ENCODE data around the gene ZNF580. TPM values are rescaled to one million over a fixed set of nuclear protein-coding genes. Genes with fewer than 3 reads are reported as not detected.

The ZNF580 gene
- total and polyA plus RNA-seq, 2 of the 13 experiments (the other 11 are each of a cell fraction or from before 2014, with no cell fraction given): 4.4 to 6.0 TPM

GRCh38 chr19:55606471-55606787 is 34.4 kb upstream of the ZNF580 start (continued):
- TF ChIP-seq KIAA2018 (CRISPR knock-in tag; IDR thresholded peaks at IDR 0.05; ENCODE audit: borderline replicate concordance) (no peak), ZNF296 (CRISPR knock-in tag; conservative IDR thresholded peaks at IDR 0.05) (no peak), ZNF552 (CRISPR knock-in tag; IDR thresholded peaks at IDR 0.05; ENCODE audit: borderline replicate concordance) (no peak), AHR (CRISPR knock-in tag; IDR thresholded peaks at IDR 0.05) (no peak), IKZF5 (CRISPR knock-in tag; IDR thresholded peaks at IDR 0.05) (no peak), GRHL1 (CRISPR knock-in tag; conservative IDR thresholded peaks at IDR 0.05) (no peak), MNT (IDR thresholded peaks at IDR 0.05) (no peak), ZBTB21 (CRISPR knock-in tag; IDR thresholded peaks at IDR 0.05) (no peak), PAX8 (CRISPR knock-in tag; IDR thresholded peaks at IDR 0.05; ENCODE audit: borderline replicate concordance) (no peak), ZNF839 (CRISPR knock-in tag; IDR thresholded peaks at IDR 0.05; ENCODE audit: borderline replicate concordance) (no peak), FOXK1 (CRISPR knock-in tag; IDR thresholded peaks at IDR 0.05; ENCODE audit: borderline replicate concordance, low read depth) (no peak), MTERF4 (CRISPR knock-in tag; IDR thresholded peaks at IDR 0.05) (no peak), CBX5 (CRISPR knock-in tag; IDR thresholded peaks at IDR 0.05; ENCODE audit: borderline replicate concordance) (0 out of 2 replicates have a peak, but pooled peaks have one; percentile 11), ZNF891 (CRISPR knock-in tag; IDR thresholded peaks at IDR 0.05) (no peak)
